Loucy (cell line): Measurements from ENCODE around the gene WWC1.

Experiments used
- EZH2phosphoT487 ChIP-seq: fragments of 200-600 bp; IDR thresholded peaks from 2 replicates; pipeline ENCODE4 v1.6.1; 2018; ENCODE audit warnings: antibody characterized with exemption, mild to moderate bottlenecking, moderate library complexity, borderline replicate concordance
- TF ChIP-seq, protein P1 (sequence below): fragments of 200-600 bp; sonication (generic); conservative IDR thresholded peaks from 2 replicates; pipeline ENCODE4 v1.5.1; 2014; ENCODE audit warnings: mild to moderate bottlenecking, antibody characterized with exemption, low read length

DNA sequence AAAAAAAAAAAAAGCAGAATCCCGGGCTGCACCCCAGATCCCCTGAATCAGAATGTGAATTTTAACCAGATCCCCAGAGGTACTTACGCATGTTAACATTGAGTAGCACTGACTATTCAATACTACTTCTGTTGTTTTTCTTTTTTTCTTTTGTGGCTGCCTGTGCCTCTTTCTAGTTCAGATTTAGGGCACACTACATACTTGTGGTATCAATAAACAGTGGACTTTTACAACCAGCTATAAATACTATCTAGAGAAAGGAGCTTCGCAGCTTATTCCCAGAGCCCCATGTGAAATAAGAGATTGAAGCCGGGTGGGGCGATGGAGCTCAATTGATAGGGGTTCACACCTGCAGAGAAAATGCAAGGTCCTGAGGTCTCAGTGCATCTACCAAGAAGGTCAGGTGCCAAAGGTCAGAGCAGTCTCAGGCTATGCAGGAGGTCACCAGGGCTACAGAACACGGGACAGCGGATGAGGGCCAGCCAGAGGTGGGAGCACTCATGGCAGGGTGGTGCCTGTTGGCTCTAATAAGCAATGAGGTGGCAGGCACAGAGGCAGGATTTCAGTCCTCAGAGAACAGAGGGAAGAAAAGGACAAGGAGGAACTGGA is 22.3 kb downstream of the WWC1 start:
- TF ChIP-seq, protein P1, sequence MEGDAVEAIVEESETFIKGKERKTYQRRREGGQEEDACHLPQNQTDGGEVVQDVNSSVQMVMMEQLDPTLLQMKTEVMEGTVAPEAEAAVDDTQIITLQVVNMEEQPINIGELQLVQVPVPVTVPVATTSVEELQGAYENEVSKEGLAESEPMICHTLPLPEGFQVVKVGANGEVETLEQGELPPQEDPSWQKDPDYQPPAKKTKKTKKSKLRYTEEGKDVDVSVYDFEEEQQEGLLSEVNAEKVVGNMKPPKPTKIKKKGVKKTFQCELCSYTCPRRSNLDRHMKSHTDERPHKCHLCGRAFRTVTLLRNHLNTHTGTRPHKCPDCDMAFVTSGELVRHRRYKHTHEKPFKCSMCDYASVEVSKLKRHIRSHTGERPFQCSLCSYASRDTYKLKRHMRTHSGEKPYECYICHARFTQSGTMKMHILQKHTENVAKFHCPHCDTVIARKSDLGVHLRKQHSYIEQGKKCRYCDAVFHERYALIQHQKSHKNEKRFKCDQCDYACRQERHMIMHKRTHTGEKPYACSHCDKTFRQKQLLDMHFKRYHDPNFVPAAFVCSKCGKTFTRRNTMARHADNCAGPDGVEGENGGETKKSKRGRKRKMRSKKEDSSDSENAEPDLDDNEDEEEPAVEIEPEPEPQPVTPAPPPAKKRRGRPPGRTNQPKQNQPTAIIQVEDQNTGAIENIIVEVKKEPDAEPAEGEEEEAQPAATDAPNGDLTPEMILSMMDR, result no peak
- TF ChIP-seq EZH2phosphoT487, result no peak
